ENCODE measurements around the gene PEA15.

Gene PEA15

GRCh38 chr1:160209321-160210046 lies 4.3 kb downstream of the PEA15 start:
- DNase-seq: peak; percentile 92

- no peak for DNase-seq
These were observed 5.4 kb downstream of the PEA15 start for GRCh38 chr1:160210561-160210960.

GRCh38 chr1:160211046-160211790 lies 6.0 kb downstream of the PEA15 start:
- peak; percentile 87 for DNase-seq

GRCh38 chr1:160214481-160215140 lies 9.4 kb downstream of the PEA15 start:
- no peak for DNase-seq

GRCh38 chr1:160216301-160216700 lies 11.1 kb downstream of the PEA15 start:
- no peak for DNase-seq

DNA sequence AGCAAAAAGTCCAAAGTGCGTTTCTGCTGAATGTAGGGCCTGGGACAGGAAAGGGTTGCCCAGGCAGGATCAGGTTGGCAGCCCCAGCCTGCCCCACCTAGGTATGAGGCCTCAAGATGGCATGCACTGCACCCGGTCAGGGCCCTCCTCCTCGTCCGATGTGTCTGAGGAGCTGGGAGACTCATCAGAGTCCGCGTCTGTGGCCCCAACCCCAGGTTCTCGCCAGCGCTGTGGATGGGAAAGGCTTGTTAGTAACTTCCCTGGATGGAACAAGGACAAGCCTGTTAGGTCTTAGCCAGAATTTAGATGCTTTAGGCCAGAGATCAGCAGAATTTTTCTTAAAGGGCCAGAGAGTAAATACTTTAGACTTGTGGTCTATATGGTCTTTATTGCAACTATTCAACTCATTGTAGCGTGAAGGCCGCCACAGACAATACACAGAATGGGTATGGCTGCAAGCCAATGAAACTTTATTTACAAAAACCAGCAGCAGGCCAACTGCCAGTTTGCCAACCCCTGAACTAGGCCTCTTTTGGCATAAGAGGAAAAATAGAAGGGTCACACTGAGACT lies 12.4 kb downstream of the PEA15 start:
- no peak for DNase-seq

GRCh38 chr1:160219062-160219929 lies 14.1 kb downstream of the PEA15 start:
- peak; percentile 75 for DNase-seq

DNA sequence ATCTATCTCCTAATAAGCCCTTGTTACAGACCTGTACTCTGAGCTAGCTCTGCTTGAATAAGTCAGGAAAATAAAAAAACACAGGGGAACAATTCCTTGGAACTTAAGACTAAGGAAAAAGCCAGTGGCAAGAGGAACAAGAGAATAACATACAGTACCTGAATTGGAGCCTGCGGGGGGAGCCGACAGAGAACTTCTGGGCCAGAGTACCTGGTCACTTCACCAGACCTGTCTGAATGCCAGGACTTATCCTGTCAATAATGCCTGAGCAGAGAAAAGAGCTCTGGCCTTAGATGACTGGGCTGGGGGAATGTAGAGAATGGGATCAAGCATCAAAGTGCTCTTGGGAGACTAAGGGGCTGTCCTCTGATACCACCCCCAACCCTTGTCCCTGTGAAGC lies 15.1 kb downstream of the PEA15 start:
- DNase-seq: no peak

DNA sequence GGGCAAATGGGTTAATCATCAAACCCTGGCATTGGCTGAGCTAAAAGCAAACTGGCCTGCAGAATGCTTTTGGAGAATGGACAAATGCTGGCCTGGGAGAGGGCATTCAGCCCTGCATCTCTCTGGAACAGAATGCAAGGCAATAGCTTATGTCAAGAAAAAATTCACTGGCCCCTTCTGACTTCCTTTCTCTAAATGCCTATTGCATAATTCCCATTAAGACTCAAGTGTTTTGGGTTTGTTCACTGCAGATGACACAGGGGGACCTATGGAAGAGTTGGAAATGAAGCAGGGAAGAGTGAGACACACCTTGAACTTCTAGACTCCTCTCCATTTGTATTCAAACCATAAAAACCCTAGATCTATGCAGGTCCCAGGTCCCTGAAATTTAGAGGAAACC lies 15.9 kb downstream of the PEA15 start:
- no peak for DNase-seq

DNA sequence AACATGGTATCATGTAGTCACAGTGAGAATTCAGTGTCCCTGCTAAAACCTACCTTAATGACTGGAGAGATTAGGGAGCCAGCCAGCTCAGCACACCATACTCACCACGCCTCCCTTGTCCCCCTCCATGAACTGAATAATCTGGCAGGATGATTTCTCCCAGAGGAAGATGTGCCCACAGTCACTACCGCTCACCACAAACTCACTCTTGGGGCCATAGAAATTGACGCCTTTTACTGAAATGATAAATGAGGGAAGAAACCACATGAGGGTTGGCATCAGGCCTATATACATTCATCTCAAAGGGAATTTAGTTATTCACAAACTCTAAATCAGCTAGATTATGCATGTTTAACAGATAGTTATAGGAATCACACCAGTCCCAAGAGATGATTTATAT lies 17.4 kb downstream of the PEA15 start:
- no peak for DNase-seq

DNA sequence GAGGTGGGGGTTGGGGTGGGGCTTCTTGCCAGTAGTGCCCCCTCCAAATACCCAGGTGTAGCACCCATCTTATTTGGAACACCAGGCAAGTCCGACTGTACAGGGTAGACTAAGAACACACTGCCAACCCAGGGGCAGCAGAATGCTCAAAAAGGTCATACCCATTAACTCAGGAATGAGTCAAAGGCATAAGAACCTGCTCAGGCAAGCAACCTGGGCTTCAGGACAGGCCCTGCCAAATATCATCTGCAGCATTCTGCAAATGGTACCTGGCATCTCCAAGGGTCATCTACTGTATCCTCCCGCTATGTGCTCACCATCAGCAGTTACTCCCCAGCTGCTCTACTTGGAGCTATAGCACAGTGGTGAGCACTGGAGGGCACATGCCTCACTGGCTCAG lies 19.4 kb downstream of the PEA15 start:
- DNase-seq: no peak

- DNase-seq: no peak
These were observed 20.2 kb downstream of the PEA15 start for GRCh38 chr1:160225345-160225744.

- no peak for DNase-seq
These were observed 21.4 kb downstream of the PEA15 start for GRCh38 chr1:160226623-160227022.

- no peak for DNase-seq
These were observed 21.9 kb downstream of the PEA15 start for GRCh38 chr1:160227034-160227433.

GRCh38 chr1:160227561-160227960 lies 22.4 kb downstream of the PEA15 start:
- no peak for DNase-seq

GRCh38 chr1:160228431-160228830 lies 23.2 kb downstream of the PEA15 start:
- DNase-seq: no peak

DNA sequence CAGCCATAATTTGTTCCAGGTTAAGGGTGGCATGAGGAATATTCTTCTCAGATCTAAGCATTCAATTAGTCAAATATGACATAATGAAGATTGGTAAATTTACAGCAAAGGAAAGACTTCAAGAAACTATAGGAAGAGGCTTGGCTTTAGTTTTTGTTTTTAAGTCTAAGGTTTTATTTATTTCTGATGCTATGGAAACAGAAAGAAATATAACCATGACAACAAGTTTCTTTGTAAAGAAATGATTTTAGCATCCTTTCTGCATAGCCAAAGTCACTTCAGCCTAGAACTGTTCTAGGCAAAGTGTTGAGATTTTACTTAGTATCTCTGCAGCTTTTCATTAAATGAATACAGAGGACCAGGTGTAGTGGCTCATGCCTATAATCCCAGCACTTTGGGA lies 27.7 kb downstream of the PEA15 start:
- no peak for DNase-seq

GRCh38 chr1:160236806-160237205 lies 31.6 kb downstream of the PEA15 start:
- no peak for DNase-seq

- no peak for DNase-seq
These were observed 32.4 kb downstream of the PEA15 start for GRCh38 chr1:160237558-160237957.

DNA sequence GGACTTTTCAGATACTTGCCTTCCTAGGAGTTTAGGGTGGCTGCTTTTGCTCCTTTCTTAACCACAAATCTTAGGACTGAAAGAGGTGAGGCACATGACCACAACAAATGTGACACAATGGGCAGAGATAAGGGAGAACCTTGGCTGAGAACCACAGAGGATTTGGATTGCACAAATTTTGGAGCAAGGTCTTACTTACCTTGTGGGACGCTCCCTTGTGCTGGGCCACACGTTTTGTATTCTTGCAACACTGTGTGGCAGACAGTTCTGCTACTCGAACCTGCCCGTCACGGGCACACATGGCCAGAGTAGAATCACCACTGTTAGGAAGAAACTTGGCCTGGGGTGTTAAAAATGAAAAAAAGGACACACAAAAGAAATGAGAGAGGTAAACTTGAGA lies 33.2 kb downstream of the PEA15 start:
- no peak for DNase-seq

- DNase-seq: no peak
These were observed 34.6 kb downstream of the PEA15 start for GRCh38 chr1:160239582-160240299.

DNA sequence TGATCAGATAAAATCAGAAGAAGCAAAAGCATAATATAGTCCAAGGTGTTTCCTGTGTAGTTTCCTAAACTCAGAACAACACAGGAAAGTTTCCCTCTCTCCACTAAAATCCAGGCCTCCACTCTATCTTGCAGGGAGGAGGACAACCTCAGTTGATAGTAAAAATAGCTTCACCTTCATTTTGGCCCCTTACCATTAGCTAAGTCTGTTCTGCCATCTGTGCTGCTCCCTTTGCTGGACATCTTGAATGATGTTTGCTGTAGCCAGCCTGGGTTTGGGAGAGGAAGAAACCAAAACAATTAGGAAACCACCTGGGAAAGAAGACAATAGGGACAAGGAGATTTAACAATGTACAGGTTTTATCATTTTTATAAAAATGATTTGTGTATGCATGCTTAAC lies 38.6 kb downstream of the PEA15 start:
- DNase-seq: no peak
